Measurements from ENCODE around the gene EYA2. TPM values are rescaled to one million over a fixed set of nuclear protein-coding genes. Genes with fewer than 3 reads are reported as not detected.

EYA2 gene
- total and polyA plus RNA-seq, 2 donors (not counting 3 experiments of a cell fraction or from before 2014, with no cell fraction given), result not detected

- ChIA-PET POLR2A (no interaction called here), CTCF (no interaction called here)
- Histone ChIP-seq H3K27me3 (ENCODE audit: control insufficient read depth in 2 of 2, insufficient read depth in 2 of 2, low read length in 2 of 2) (no peaks in the 10 kb centered on the region), H3K27ac (ENCODE audit: insufficient read depth, low read depth, low read length) (no peak overlapping the region), H3K9me1 (replicated peaks; ENCODE audit: control insufficient read depth, extremely low read depth, insufficient read depth, low read length) (no peaks in the 10 kb centered on the region), H3K9ac (replicated peaks; ENCODE audit: extremely low read depth, insufficient read depth, low read length) (no peak overlapping the region), H3K4me3 (replicated peaks in 1 of 3; ENCODE audit: insufficient read depth in 1 of 3, low read depth in 1 of 3, low read length in 3 of 3) (no peak overlapping the region), H3K4me2 (ENCODE audit: insufficient read depth, low read length) (no peak overlapping the region), H4K20me1 (replicated peaks; ENCODE audit: control insufficient read depth, extremely low read depth, insufficient read depth, low read length) (no peaks in the 10 kb centered on the region), H3K79me2 (ENCODE audit: control insufficient read depth, insufficient read depth, low read length) (no peaks in the 10 kb centered on the region), H3K4me1 (ENCODE audit: control insufficient read depth, extremely low read depth, insufficient read depth, low read length) (no peaks in the 10 kb centered on the region), H2AFZ (ENCODE audit: low read depth, low read length) (no peak overlapping the region), H3K9me3 (replicated peaks; ENCODE audit: control insufficient read depth, insufficient read depth, low read length) (no peaks in the 10 kb centered on the region), H3K36me3 (ENCODE audit: control insufficient read depth in 2 of 2, extremely low read depth in 1 of 2, insufficient read depth in 2 of 2, low read length in 2 of 2) (no peaks in the 10 kb centered on the region)
- dilution Hi-C loops (cut with MboI; ENCODE audit: extremely low pct_ligation_motif_present, low sequenced_read_pairs), result no loop called here
- no peak for DNase-seq (ENCODE audit: low read depth, low spot score)
- BruUV-seq (replicated peaks), result no TSS peak
- intact Hi-C loops (cut with micrococcal nuclease), result no loop called here
- TF ChIP-seq MAX (IDR thresholded peaks at IDR 0.05; ENCODE audit: insufficient read depth, insufficient read length), result no peak
- TF ChIP-seq MYC (IDR thresholded peaks at IDR 0.05; ENCODE audit: low read depth, low read length), result no peak
- no peak for TF ChIP-seq CTCF (IDR thresholded peaks at IDR 0.05; ENCODE audit: extremely low read depth in 1 of 2, insufficient read depth in 1 of 2, low read depth in 1 of 2, low read length in 2 of 2)
- TF ChIP-seq FOS (IDR thresholded peaks at IDR 0.05; ENCODE audit: borderline replicate concordance, insufficient read depth, low read length), result no peak
- TF ChIP-seq POLR2A (IDR thresholded peaks at IDR 0.05; ENCODE audit: low read depth, low read length), result no peak
- no peak for TF ChIP-seq EZH2 (IDR thresholded peaks at IDR 0.05; ENCODE audit: borderline replicate concordance, low read depth, low read length, severe bottlenecking)
- no peak for TF ChIP-seq JUN (IDR thresholded peaks at IDR 0.05; ENCODE audit: borderline replicate concordance, insufficient read depth, insufficient read length, low read depth)
- TF ChIP-seq GATA2 (IDR thresholded peaks at IDR 0.05; ENCODE audit: insufficient read depth, insufficient read length, low read depth, low read length), result no peak
- no peak for TF ChIP-seq POLR2AphosphoS5 (IDR thresholded peaks at IDR 0.05; ENCODE audit: insufficient read depth, low read depth, low read length)
- no peak for FAIRE-seq
Measured at GRCh38 chr20:47029845-47030244, 135.2 kb downstream of the EYA2 start.

All from endothelial cell of umbilical vein (primary cell).